Left renal pelvis (tissue), 4 donors: Measurements from ENCODE around the gene MAP3K3. TPM values are rescaled to one million over a fixed set of nuclear protein-coding genes. Genes with fewer than 3 reads are reported as not detected.

Experiments
- DNase-seq, 4 donors: peaks; one replicate each; pipeline ENCODE4 v3.0.0-alpha.2; 2013; ENCODE audit warnings: low read depth in 4 of 4, low spot score in 3 of 4
- polyA plus RNA-seq, 4 donors: library from polyadenylated mRNA; unstranded; fragments of 120-200 nt; gene quantifications; one replicate each; pipeline ENCODE4 v1.2.1, GENCODE V29; 2013; ENCODE audit not compliant: insufficient read length in 4 of 4

Gene MAP3K3
- polyA plus RNA-seq, 4 donors, result 27.5 to 40.8 (median 30.4) TPM

DNA sequence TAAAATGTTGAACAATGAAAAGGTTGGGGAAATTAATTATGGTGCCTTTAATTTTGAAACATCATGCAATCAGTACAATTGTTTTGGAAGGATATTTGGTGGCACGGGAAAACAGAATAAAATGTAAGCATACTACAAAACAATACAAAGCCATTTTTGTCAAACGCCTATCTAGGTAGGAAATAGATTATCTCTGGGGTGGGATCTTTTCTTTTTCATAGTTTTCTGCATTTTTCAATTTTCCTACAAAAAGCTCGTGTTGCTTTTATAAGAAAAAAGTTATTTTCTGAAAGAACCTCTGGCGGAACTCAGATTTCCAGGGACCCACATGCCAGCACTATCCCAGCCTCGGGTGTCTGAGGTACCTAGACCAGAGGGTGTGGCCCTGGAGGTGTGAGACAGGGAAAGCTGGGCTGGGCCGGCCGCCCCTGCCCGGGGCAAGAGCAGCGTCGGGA lies 961 bp upstream of the MAP3K3 start:
- DNase-seq, result no peak

- DNase-seq, result peak in 1 of 4 donors; percentile 29
Observed at GRCh38 chr17:63622574-63623390, 565 bp downstream of the MAP3K3 start.

- DNase-seq, result no peak
Observed at GRCh38 chr17:63623786-63624530, 1.7 kb downstream of the MAP3K3 start.

DNA sequence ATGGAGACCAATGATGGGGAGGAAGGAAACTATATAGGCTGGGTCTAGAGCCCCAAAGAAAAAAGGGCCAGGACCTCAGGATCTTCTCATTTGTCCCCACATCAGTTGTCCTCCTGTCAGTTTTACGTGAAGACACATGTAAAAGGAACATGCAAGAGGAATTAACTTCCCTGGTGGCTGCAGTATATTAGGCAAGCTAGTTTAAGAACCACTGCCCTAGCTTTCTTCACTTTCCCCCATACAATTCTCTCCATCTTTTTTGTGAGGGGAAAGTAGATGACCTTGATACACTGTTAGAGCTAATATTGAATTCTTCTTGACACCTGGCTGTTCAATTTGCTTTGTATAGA lies 2.3 kb downstream of the MAP3K3 start:
- DNase-seq, result no peak

DNA sequence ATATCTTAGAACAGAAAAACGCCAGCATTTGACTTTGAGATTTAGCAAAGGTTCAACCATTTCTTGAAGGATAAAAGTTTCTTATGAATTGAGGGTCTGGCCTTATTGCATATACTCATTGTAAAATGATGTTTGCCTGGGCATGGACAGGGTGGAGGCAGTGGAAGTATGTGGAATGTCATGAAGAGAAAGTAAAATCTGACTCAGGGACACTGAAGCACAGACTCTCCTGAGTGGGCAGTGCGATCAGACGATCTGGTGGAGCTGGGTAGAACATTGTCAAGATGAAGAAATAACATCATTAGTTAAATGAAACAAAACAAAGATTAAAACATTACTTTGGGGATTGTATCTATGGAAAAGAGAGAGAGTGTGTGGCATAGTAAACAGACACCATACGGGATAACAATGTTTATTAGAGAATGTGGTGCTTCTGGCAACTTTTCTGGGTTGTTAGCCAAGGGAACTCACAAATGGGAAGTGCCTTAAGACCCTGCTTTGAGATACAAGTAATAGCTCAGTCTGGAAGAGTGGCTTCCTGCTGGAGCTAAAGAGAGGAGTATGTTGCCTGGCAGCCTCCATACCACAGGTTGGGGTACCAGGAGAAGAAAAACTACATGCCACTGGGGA lies 4.4 kb downstream of the MAP3K3 start:
- no peak for DNase-seq

- no peak for DNase-seq
Observed at GRCh38 chr17:63629627-63630026, 7.4 kb downstream of the MAP3K3 start.

- DNase-seq, result no peak
Observed at GRCh38 chr17:63631062-63631461, 8.8 kb downstream of the MAP3K3 start.

DNA sequence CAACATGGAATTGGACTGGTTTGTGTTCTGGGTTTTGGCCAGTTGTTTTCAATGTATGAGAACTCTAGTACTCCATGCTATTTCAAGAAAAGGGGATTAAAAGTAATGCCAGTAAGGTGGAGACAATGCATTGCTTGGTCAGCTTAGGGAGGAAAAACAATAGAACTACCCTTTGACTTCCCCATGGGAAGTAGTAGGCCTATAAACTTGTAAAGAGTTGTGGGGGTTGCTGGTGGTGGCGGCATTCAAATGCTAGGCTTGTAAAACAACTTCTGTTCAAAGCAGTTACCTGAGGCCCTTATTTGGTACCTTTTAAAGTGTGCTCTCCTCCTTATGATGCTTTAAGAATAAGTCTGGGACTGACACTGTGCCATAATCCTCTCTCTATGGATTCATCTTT lies 9.4 kb downstream of the MAP3K3 start:
- DNase-seq, result no peak

DNA sequence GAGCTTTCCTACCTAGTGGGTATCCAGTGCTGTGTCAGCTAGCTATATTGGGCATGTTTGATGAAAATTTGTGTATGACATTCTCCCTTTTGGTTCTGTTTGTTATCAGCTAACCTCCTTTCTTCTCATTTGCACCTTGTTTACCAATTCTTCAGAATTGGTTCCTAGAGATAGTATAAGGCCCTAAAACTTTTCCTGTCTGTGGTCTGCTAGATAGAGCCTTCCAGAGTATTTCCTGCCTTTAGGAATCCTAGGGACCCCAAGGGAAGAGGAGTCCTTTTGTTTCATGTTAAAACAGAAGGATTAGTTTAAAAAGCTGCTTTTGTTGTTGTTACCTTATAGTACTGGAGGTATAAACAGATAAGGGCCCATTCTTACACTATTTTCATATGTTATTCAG lies 11.5 kb downstream of the MAP3K3 start:
- DNase-seq, result no peak

GRCh38 chr17:63634163-63634562 lies 11.9 kb downstream of the MAP3K3 start:
- no peak for DNase-seq

GRCh38 chr17:63634816-63635215 lies 12.6 kb downstream of the MAP3K3 start:
- no peak for DNase-seq

GRCh38 chr17:63635290-63635689 lies 13.1 kb downstream of the MAP3K3 start:
- no peak for DNase-seq

- no peak for DNase-seq
Observed at GRCh38 chr17:63635787-63636186, 13.6 kb downstream of the MAP3K3 start.

DNA sequence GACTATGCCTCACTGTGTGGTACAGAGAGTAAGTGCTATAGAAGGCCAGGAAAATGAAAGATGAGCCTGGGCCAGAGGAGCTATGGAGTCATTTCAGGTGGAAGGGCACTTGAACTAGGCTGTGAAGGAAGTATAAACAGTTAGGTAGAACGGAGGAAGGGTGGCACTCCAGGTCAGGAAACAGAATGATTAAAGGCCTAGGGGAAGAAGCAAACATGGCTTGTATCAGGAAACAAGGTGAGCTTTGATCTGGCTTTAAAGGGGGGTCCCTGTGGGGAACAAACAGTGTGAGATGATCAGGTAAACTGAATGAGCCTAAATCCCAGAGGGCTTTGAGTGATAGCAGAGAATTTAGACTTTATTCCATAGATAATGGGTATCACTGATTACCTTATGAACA lies 16.9 kb downstream of the MAP3K3 start:
- no peak for DNase-seq

GRCh38 chr17:63640038-63640437 lies 17.8 kb downstream of the MAP3K3 start:
- no peak for DNase-seq

DNA sequence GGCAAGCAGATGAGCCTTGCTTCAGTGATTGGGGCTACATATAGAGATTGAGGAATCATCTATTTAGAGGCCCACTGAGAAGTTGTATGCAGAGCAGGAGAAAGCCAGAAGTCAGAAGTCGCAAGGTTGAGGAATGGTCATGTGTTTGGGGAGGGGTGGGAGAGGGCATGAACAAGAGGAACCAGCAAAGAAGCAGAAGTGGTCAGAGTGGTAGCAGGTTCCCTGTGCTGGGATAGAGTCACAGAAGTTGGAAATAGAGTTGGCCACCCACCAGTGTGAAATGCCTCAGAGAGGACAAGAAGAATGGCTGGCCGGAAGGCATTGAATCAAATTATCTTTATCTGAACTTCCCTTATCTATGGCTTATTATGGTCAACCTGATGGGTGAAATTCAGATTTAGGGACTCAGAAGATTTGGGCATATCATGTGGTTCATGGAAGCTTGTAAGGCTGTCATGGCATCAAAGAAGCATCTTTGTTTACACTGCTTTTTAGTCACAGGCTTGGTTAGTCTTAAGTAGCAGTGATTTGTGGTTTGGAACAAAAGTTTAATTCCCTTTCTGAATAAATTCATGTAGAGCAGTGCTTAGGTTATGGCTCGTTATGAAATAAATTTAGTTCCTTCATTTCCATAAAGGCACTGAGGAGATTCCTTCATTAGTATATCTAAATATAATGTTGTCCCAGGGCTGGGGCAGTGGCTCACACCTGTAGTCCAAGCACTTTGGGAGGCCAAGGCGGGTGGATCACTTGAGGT lies 19.7 kb downstream of the MAP3K3 start:
- no peak for DNase-seq

GRCh38 chr17:63644846-63645245 lies 22.6 kb downstream of the MAP3K3 start:
- DNase-seq, result no peak

GRCh38 chr17:63645775-63646487 lies 23.7 kb downstream of the MAP3K3 start:
- DNase-seq, result no peak

GRCh38 chr17:63646488-63646806 lies 24.2 kb downstream of the MAP3K3 start:
- DNase-seq, result no peak

GRCh38 chr17:63647065-63647725 lies 25.0 kb downstream of the MAP3K3 start:
- no peak for DNase-seq
